HG03520 (cell line): ENCODE measurements around the gene SLC12A1.
"Not testable (repeated sequence)": the region's sequence is repeated elsewhere in the genome, so short reads cannot be mapped to it uniquely, and the experiment has no call there.

Source experiments
- ATAC-seq: cut with Tn5 transposase; IDR thresholded peaks from one replicate; pipeline ENCODE4 v1.9.1; 2021; ENCODE audit warnings: mild to moderate bottlenecking, moderate library complexity; ENCODE audit not compliant: unreplicated experiment

SLC12A1 gene

DNA sequence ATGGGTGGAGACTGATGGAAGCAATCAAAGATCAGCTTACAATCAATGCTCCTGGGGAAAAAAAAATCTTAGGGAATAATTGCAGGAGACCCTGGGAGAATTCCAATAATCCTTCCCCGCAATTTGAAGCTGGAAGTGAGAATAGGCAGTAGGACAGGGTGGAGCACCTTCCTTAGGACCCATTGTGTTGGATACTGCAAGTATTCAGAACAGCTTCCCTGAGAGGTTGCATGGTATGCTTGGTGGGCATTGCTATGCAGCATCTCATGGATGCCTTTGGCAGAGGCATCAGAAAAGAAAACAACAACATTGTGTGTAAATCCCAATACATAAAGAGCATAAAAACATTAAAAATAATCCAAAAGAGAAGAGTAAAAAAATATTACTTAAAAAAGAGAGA, 100.5 kb downstream of the SLC12A1 start:
- no peak for ATAC-seq

DNA sequence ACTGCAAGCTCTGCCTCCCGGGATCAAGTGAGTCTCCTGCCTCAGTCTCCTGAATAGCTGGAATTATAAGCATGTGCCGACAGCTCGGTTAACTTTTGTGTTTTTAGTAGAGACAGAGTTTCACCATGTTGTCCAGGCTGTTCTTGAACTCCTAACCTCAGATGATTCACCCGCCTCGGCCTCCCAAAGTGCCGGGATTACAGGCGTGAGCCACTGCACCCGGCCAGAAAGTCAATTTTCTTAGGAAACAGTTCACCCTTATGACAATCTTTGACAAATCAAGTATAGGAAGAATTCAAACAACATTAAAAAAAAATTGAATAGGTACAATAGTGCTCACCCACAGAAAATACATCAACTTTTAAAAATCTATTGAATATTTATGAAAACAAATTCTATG, 101.5 kb downstream of the SLC12A1 start:
- no peak for ATAC-seq

DNA sequence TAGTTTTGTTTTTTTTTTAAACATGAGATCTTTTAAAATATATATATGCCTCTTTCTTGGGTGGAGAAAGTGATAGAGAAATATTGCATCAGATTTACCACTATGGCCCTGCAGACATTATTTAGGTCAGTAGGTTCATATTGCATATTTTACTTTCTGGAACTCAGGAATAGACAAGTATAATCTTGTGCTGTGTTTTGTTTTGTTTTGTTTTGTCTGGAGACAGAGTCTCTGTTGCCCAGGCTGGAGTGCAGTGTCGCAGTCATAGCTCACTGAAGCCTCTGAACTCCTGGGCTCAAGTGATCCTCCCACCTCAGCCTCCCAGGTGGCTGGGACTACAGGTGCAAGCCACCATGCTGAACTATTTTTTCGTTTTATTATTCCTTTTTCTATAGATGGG, 103.6 kb downstream of the SLC12A1 start:
- no peak for ATAC-seq

DNA sequence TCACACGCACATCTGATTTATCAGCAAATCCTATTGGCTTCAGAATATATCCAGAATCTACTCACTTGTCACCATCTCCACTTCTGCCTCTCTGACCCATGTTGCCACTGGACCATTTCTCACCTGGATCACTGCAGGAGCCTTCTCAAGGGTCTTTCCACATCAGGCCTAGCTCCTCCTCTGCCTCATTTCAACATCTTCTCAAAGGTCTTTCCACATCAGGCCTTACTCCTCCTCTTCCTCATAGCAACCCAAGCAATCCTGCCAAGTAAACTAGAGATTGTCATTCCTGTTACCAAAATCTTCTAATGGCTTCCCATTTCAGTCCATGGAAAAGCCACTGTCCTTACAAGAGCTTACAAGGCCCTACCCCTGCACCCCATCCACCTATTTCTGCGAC, 107.1 kb downstream of the SLC12A1 start:
- ATAC-seq: no peak

DNA sequence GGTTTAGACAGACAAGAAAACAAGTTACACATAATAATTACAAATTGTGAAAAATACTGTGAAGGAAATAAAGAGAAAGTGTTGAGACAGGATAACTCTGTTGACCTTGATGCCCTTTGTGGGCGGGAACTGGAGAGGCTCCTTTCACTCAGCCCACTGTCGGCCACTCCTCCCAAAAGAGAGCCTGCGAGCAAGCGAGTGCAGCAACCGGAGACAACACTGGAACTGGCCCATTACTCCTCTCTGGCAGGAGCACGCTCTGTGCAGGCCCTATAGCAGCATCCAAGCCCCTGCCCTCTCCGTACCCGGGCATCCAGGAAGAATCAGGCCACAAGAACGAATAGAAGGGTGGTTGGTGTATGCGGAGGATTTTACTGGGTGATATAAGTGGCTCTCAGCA, 108.9 kb downstream of the SLC12A1 start:
- no peak for ATAC-seq

DNA sequence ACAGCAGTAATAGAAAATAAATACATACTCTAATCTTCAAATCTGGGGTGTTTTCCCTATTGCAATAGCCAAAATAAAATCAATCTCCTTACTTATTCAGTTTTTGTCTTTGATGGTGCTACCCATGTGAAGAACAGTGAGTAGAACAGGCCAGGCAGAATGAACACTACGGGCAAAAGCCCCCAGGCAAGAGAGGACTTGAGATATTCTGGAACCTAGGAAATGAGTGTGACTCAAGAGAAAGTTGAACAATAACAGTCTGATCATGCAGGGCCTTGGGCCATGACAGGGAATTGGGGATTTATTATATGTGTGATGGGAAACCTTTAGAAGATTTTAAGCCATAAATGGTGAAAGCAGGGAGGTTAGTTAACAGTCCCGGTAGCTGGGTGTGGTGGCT, 111.1 kb downstream of the SLC12A1 start:
- no peak for ATAC-seq

DNA sequence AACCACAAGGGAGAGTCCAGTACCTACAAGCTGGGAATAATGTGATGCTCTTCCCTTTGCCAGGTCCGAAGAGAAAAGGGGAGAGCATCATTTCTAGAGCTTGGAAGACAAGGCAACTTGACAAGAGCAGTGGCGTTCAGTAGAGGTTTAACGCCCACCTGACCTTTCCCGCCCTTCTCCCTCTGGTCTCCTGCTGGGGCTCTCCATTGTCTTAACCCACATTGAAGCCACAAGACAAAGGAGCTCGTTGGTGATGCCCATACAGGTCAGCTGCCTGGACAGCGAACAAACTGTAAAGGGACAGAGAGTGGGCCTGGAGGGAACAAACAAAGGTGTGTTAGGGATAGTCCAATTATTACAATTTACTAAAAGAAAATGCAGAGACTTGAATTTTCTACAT, 112.0 kb downstream of the SLC12A1 start:
- no peak for ATAC-seq

DNA sequence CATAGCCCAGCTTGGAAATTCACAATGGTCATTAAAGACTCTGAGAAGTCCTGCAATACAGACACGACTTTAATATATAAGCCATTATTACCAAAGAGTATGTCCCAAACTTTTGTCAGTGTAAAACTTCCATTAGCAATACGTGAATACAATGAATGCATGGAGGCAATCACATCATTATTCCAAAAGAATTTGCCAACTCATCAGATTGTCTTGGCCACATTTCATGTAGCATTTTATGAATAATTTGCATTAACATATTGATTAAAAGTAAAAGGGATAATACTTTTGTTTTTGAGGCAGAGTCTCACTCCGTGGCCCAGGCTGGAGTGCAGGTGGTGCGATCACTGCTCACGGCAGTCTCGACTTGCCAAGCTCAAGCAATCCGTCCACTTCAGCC, 117.2 kb downstream of the SLC12A1 start:
- ATAC-seq: no peak

DNA sequence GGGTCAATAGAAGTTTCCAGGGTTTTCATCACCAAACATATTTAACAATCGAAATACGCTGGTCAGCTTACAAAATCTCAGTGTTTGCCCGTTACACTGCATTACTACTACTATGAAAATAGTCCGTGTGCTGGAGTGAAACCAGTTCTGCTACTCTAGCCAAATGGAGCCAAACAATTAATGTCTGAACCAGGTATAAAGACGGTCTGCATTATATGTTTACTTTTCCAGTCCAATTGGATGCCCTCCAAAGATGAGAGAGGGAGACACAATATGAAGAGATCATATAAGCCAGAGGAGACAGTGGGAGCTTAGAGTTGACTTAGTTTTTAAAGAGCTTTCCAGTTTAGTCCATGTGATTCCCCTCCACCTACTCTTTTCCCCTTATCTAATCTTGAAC, 118.8 kb downstream of the SLC12A1 start:
- no peak for ATAC-seq

DNA sequence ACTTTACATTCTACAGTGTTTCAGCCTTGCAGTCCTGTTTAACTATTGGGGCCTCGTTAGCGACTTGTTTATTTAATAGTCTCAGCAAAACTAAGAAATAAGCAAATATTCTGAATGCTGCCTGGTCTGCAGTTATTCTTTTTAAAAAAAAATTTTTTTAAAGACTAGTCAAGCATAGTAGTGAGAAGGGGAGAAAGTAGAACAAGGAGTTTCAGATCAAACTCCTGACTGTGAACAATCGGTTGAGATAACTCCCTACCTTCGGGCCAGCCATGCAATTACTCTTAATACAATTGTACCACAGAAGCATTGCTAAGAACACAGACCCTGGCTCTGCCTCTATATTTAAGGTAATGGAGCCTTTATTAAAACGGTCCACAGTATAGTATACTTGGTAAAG, 119.3 kb downstream of the SLC12A1 start:
- ATAC-seq: no peak

DNA sequence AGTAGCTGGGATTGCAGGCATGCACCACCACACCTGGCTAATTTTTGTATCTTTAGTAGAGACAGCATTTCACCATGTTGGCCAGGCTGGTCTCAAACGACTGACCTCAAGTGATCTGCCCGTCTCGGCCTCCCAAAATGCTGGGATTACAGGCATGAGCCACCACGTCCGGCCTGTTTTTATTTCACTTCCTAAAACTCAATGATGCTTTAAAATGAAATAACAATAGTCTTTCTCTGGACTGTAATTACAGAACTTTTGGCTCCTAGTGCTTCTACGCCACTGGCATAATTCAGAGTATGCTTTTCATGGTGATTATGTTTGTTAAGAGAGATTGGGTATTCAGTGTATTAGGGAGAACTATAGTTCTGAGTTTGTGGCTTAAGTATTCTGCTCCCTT, 120.1 kb downstream of the SLC12A1 start:
- ATAC-seq: not testable (repeated sequence)

DNA sequence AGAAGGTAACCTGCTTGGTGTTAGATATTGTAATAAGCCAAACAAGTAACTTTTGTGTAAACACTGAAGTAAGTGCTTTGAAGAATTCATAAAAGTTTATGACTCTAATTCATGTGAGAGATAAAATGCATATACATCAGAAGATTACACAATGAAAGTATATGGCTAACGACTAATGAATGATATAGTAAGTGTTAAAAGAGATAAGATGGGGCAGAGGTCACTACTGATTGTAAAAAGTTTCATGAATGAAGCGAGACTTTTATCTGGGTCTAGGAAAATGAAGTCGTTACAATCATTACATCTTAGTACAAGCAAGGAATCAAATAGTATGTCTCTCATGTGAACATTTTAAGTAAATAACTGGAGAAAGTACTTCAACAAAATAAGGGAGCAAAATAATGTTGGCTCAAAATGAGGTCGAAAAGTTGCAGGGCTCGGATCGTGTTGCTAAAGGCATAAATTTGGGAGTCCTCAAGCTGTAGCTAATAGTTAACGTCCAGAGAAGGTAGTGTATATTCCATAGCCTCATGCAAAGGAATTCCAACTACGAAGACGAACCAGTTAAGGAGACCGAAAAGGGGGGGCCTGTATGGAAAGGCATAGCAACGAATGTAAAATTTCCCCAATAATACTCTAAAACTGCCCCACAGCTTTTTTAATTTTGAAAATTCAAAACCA, 124.1 kb downstream of the SLC12A1 start:
- ATAC-seq: no peak

DNA sequence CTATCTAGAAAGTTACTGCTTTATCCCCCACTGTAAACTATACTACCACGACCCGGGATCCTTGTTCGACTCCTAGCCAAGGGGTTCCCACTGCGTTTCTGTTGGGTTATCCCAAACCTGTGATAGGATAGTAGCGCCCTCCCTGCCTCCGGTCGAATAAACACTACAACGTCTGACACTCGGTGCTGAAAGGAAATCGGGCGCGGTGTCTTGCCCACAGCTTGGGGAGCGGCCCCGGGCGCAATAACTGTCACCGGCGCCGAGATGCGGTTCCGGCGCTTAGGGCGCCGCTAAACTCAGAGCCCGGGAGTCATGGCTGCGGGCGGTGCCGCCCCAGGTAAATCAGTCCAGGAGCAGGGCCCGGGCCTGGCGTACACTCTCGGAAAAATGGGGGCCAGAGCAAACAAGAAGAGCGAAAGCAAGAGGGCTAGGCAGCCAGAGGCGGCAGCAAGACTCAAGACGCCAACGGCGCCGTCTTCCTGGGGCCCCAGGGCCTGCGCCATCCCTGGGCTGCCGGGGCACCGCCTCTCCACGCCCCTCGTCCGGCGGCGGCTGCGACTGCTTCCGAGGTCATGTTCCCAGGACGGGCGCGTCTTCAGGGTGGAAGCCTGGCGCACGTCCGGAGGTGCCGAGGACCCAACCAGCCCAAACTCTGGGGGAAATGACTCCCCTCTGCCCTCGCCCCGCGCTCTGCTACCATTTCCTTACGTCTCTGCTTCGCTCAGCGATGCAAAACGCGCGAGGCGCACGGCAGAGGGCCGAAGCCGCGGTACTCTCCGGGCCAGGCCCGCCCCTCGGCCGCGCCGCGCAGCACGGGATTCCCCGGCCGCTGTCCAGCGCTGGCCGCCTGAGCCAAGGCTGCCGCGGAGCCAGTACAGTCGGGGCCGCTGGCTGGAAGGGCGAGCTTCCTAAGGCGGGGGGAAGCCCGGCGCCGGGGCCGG, 125.0 kb downstream of the SLC12A1 start, which contains the start of gene DUT:
Gene DUT, plus strand, starts transcription at position 575 of the 941 bp plus-strand sequence. Its CDS starts 87 bp downstream, at position 662.
- ATAC-seq: peak; percentile 72

DNA sequence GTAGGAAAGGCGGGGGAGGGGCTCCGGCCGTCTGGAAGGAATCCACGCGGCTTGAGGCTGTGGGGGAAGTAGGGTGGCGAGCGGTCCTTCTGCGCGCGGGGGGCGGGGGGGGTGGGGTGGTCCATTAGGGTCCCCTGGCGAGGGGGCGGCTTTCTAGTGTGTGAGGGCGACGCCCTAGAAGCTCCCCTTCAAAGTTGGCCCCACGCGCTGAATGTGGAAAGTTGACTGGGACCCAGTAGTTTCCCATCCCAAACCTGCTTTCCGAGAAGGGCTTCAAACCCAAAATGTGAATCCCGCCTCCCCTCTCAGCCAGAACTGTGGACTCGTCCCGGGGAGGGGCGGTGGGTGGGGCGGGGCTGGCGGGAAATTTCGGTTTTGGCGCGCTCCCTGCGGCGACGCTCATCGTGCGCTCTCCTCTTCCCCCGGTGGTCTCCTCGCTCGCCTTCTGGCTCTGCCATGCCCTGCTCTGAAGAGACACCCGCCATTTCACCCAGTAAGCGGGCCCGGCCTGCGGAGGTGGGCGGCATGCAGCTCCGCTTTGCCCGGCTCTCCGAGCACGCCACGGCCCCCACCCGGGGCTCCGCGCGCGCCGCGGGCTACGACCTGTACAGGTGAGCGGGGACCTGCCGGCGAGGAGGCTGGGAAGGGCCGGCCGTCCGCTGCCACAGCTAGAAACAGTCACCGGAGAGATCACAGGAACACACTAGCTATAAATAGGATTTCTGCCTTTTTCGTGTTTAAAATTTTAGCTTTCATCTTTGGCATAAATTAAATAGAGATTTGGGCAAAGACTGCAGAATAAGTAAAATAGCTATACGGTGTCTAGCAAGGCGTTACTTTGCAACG, 125.9 kb downstream of the SLC12A1 start:
- peak; percentile 39 for ATAC-seq

DNA sequence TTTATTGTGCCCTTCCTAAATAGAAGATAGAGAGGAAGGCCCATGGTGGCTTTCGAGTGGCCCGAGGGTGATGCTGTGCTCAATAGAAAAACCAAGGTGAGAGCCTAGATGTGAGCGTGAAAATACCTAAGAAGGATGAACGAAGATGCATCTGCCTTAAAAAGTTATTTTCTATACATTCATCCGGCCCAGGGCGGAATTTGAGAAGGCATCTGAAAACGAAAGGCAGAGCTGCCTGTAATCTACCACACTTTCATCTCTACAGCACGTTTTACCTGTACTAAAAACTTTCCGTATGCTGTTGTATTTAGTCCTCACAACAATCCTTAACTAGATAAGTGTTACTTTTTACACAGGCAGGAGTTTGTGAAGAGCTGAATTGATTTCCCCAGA, 126.5 kb downstream of the SLC12A1 start:
- ATAC-seq: no peak

DNA sequence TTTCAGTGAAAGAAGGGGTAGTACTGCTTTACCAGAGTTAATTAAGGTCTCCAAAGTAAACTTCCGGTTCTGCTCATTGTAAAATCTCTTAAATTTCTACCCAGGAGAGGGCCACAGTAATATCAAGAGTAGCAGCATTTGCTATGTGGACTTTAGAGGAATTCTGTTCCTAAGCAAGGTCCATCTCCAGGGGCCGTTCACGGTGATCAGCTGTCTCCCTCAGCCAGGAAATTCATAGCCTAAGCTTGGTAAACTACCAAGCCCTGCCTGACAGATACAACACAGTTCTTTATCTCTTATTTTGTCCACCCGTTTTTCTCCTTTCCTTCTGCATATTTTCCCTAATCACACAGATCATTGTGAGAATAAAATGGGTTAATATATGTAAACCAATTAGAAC, 127.4 kb downstream of the SLC12A1 start:
- no peak for ATAC-seq

DNA sequence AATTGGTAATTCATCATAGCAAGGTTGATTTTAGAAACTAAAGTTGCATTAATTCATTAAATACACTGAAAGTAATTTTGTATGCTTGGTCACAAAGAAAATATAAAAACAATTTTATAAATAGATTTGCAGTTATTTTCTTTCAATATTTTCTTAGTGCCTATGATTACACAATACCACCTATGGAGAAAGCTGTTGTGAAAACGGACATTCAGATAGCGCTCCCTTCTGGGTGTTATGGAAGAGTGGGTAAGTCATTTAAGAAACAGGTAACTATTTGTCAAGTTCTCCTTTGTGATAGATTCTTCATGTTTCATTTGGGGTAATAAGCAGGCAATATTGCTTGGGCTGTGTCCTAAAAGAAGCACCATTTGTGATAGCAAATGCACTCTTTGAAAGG, 128.2 kb downstream of the SLC12A1 start:
- no peak for ATAC-seq

DNA sequence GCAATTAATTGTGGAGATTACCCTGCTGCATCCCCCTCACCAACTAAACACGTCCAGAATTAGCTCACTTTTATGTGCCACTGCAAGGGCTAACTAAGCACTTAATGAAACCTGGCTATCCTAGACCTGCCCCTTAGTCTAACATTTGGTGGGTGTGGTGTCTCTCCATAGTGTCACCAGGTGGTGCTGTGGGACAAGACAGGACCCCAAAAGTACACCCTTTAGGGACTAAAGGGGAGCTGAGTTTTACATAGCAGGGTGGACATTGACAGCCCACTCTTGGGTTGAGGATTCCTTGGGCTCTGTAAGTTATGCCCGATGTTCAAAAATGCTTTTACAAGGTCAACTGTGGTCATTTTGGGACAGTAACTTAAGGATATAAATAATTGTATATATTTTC, 130.8 kb downstream of the SLC12A1 start:
- no peak for ATAC-seq

DNA sequence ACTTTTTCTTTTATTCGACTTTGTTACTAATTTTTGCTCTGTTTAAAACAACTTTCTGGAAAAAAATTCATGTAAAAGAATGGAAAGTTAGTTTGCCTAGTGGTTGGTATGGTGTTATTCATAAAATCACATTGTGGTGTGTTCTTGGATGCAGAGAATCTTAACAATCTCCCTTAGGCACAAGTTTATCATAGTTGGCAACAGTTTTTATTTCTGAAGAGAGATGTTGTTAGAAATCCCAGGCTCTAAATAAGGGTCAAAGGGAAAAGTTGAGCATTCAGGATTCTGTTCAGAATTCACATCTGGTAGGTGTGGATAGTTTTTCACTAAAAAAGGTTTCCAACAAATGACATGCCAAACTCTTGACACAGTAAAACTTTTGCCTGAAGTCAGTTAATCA, 131.5 kb downstream of the SLC12A1 start:
- ATAC-seq: no peak

DNA sequence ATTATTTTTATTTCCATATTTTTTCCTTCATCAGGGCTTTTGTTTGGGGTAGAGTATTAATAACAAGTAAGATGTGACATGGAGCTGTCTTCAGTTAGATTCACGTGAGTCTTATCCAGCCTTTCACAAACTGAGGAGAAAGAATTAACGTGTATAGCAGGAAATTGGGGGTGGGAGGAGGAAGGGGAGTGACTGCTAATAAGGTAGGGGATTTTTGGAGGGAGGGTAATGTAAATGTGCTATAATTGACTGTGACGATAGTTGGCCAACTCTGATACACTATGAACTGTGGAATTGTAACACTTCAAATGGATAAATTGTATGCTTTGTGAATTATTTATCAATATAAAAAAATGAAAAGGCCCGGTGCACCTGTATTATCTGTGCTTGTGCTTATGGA, 134.0 kb downstream of the SLC12A1 start:
- no peak for ATAC-seq

DNA sequence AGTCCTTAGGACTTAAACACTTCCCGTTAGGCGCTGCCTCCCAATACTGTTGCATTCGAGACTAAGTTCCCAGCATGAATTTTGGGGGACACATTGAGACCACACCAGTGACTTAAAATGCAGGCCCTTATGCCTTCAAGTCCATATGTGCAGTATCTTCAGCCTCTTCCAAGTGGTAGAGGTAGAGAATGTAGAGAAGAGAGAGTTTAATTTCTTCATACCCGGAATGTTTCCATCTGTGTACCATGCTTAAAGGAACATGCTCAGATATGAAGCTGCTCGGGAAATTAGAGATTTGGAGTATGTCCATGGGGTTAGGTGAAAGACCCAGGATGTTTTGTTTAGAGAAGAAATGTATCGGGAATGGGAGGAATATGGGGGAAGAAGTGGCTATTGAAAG, 137.8 kb downstream of the SLC12A1 start:
- ATAC-seq: no peak
